IMR-90 (cell line): Measurements from ENCODE around the gene DCAF11. TPM values are rescaled to one million over a fixed set of nuclear protein-coding genes. Genes with fewer than 3 reads are reported as not detected.
A peak's percentile ranks its signal among the peaks of the same experiment; 100 is the strongest.

Experiments
- ATAC-seq: fragments of 200-7000 bp; cut with Tn5 transposase; 2 replicates; pipeline ENCODE4 v1.9.1; 2020; ENCODE audit warnings: low read depth, mild to moderate bottlenecking, moderate library complexity
- BruUV-seq: library from RNA; stranded (reverse); fragments of 400-500 nt; replicated peaks from 2 replicates; lab custom pipeline; 2021; lab: Mats Ljungman, UMichigan
- CTCF ChIA-PET: fragments of 300-600 bp; formaldehyde crosslinking; extraction: SDS; loops from one replicate; lab custom pipeline; 2021; ENCODE audit warnings: antibody characterized with exemption; lab: Yijun Ruan, JAX
- POLR2A ChIA-PET: fragments of 300-600 bp; sonication (Branson Sonifier 250); formaldehyde crosslinking; loops from one replicate; lab custom pipeline; 2022; ENCODE audit warnings: antibody characterized with exemption; ENCODE audit not compliant: unreplicated experiment; lab: Charles Lee
- DNase-seq: peaks from one replicate; pipeline ENCODE4 v3.0.0; 2013
- H2AFZ ChIP-seq: replicated peaks from 2 replicates; pipeline ENCODE3; 2013; ENCODE audit warnings: low read length, mild to moderate bottlenecking; ENCODE audit not compliant: poor library complexity
- H2AK5ac ChIP-seq: 2 replicates; pipeline ENCODE4 v1.6.1; 2013; ENCODE audit warnings: low read depth, low read length, inconsistent platforms
- H2AK9ac ChIP-seq: replicated peaks from 2 replicates; pipeline ENCODE3; 2013; ENCODE audit warnings: mild to moderate bottlenecking, low read depth, low read length, moderate library complexity; ENCODE audit not compliant: poor library complexity
- H2BK120ac ChIP-seq: 2 replicates; pipeline ENCODE4 v1.6.1; 2013; ENCODE audit warnings: low read depth, low read length, inconsistent platforms
- H2BK15ac ChIP-seq: 3 replicates; pipeline ENCODE4 v1.6.1; 2013; ENCODE audit warnings: low read depth, low read length, inconsistent platforms
- H2BK20ac ChIP-seq: 2 replicates; pipeline ENCODE4 v1.6.1; 2013; ENCODE audit warnings: low read depth, mild to moderate bottlenecking, inconsistent platforms, low read length, moderate library complexity
- H2BK5ac ChIP-seq: 2 replicates; pipeline ENCODE4 v1.6.1; 2013; ENCODE audit warnings: mild to moderate bottlenecking, low read depth, low read length, inconsistent platforms; ENCODE audit not compliant: poor library complexity, severe bottlenecking
- H3K14ac ChIP-seq: replicated peaks from 2 replicates; pipeline ENCODE4 v1.6.1; 2013; ENCODE audit warnings: low read depth, low read length, inconsistent platforms
- H3K18ac ChIP-seq: 2 replicates; pipeline ENCODE4 v1.6.1; 2013; ENCODE audit warnings: low read depth, low read length, control low read depth
- H3K23ac ChIP-seq: 2 replicates; pipeline ENCODE4 v1.6.1; 2013; ENCODE audit warnings: low read depth, low read length, inconsistent platforms
- H3K27ac ChIP-seq: 2 replicates; pipeline ENCODE4 v1.5.1; 2013; ENCODE audit warnings: mild to moderate bottlenecking, control low read depth, low read length; ENCODE audit not compliant: insufficient read depth
- H3K27me3 ChIP-seq: 2 replicates; pipeline ENCODE4 v1.6.1; 2013; ENCODE audit warnings: low read length; ENCODE audit not compliant: control insufficient read depth, insufficient read depth
- H3K36me3 ChIP-seq: 2 replicates; pipeline ENCODE4 v1.6.1; 2013; ENCODE audit warnings: low read length, mixed read lengths; ENCODE audit not compliant: control insufficient read depth, insufficient read depth
- H3K4ac ChIP-seq: 2 replicates; pipeline ENCODE4 v1.6.1; 2013; ENCODE audit warnings: low read depth, low read length, inconsistent platforms
- H3K4me1 ChIP-seq: 2 replicates; pipeline ENCODE4 v1.6.1; 2013; ENCODE audit warnings: low read length, mixed read lengths; ENCODE audit not compliant: control insufficient read depth, insufficient read depth
- H3K4me2 ChIP-seq: 2 replicates; pipeline ENCODE4 v1.6.1; 2013; ENCODE audit warnings: low read depth, mild to moderate bottlenecking, control low read depth, low read length, moderate library complexity
- H3K4me3 ChIP-seq: 2 replicates; pipeline ENCODE4 v1.5.1; 2013; ENCODE audit warnings: low read depth, mild to moderate bottlenecking, control low read depth, low read length, moderate library complexity; ENCODE audit not compliant: insufficient read depth
- H3K56ac ChIP-seq: 2 replicates; pipeline ENCODE4 v1.6.1; 2013; ENCODE audit warnings: low read length, inconsistent platforms; ENCODE audit not compliant: insufficient read depth; ENCODE audit errors: extremely low read depth
- H3K79me1 ChIP-seq, 2 experiments: 2 replicates each; pipeline ENCODE4 v1.6.1; 2013; ENCODE audit warnings: low read length in 2 of 2, inconsistent platforms in 1 of 2, low read depth in 1 of 2
- H3K9ac ChIP-seq: 2 replicates; pipeline ENCODE4 v1.6.1; 2013; ENCODE audit warnings: low read depth, low read length, control low read depth
- H3K9me1 ChIP-seq: 2 replicates; pipeline ENCODE4 v1.6.1; 2013; ENCODE audit warnings: low read length, inconsistent platforms; ENCODE audit not compliant: insufficient read depth
- H3K9me3 ChIP-seq: 2 replicates; pipeline ENCODE4 v1.6.1; 2013; ENCODE audit warnings: low read length; ENCODE audit not compliant: control insufficient read depth, insufficient read depth
- H4K20me1 ChIP-seq: 2 replicates; pipeline ENCODE4 v1.6.1; 2013; ENCODE audit warnings: low read length, inconsistent platforms; ENCODE audit not compliant: insufficient read depth
- H4K5ac ChIP-seq: 2 replicates; pipeline ENCODE4 v1.6.1; 2013; ENCODE audit warnings: mild to moderate bottlenecking, low read depth, low read length, control low read depth
- H4K8ac ChIP-seq, 2 experiments: 2 replicates each; pipeline ENCODE4 v1.6.1; 2013; ENCODE audit warnings: low read depth in 2 of 2, low read length in 2 of 2, control low read depth in 1 of 2, inconsistent platforms in 1 of 2
- H4K91ac ChIP-seq: 2 replicates; pipeline ENCODE4 v1.6.1; 2013; ENCODE audit warnings: low read depth, low read length, inconsistent platforms; ENCODE audit not compliant: insufficient read depth
- BHLHE40 ChIP-seq: fragments of 150-350 bp; IDR thresholded peaks from 2 replicates; pipeline ENCODE4 v1.6.1; 2016; ENCODE audit warnings: mild to moderate bottlenecking, low read depth, low read length
- CEBPB ChIP-seq: IDR thresholded peaks from 2 replicates; pipeline ENCODE4 v1.6.1; 2012; ENCODE audit warnings: low read depth, low read length, improper control_type of control experiment
- CHD1 ChIP-seq: IDR thresholded peaks from 2 replicates; pipeline ENCODE4 v1.6.1; 2012; ENCODE audit warnings: low read depth, low read length, improper control_type of control experiment
- FOS ChIP-seq: fragments of 150-350 bp; IDR thresholded peaks from 2 replicates; pipeline ENCODE4 v1.6.1; 2016; ENCODE audit warnings: low read depth, low read length
- MAFK ChIP-seq: IDR thresholded peaks from 2 replicates; pipeline ENCODE4 v1.6.1; 2012; ENCODE audit warnings: low read depth, low read length, improper control_type of control experiment
- MAZ ChIP-seq: IDR thresholded peaks from 2 replicates; pipeline ENCODE4 v1.6.1; 2012; ENCODE audit warnings: low read depth, mild to moderate bottlenecking, low read length, improper control_type of control experiment, moderate library complexity, borderline replicate concordance
- MXI1 ChIP-seq: IDR thresholded peaks from 2 replicates; pipeline ENCODE4 v1.6.1; 2012; ENCODE audit warnings: low read depth, mild to moderate bottlenecking, low read length, moderate library complexity, borderline replicate concordance
- NFE2L2 ChIP-seq: fragments of 150-350 bp; IDR thresholded peaks from 2 replicates; pipeline ENCODE4 v1.6.1; 2016; ENCODE audit warnings: low read depth, mild to moderate bottlenecking, low read length
- POLR2A ChIP-seq: IDR thresholded peaks from 2 replicates; pipeline ENCODE4 v1.6.1; 2012; ENCODE audit warnings: mild to moderate bottlenecking, low read depth, low read length
- RAD21 ChIP-seq: IDR thresholded peaks from 2 replicates; pipeline ENCODE4 v1.6.1; 2012; ENCODE audit warnings: low read length, improper control_type of control experiment
- RFX5 ChIP-seq: IDR thresholded peaks from 2 replicates; pipeline ENCODE4 v1.8.0; 2012; ENCODE audit warnings: low read depth, mild to moderate bottlenecking, low read length, moderate library complexity
- SMC3 ChIP-seq: fragments of 150-350 bp; IDR thresholded peaks from 2 replicates; pipeline ENCODE4 v1.6.1; 2016; ENCODE audit warnings: low read depth, mild to moderate bottlenecking, antibody characterized with exemption, low read length, moderate library complexity
- WGBS, 2 experiments: methylation state at CpG; one replicate each; pipeline versions ENCODE4 v1.1.5 to v1.1.7; 2013; ENCODE audit warnings: missing lambda C conversion rate in 2 of 2; ENCODE audit not compliant: insufficient read length in 1 of 2; ENCODE audit errors: extremely low coverage in 2 of 2; 5-methylcytosine and 5-hydroxymethylcytosine counted together
- dilution Hi-C: fragments of 300-500 bp; cut with HindIII; formaldehyde crosslinking; loops from one replicate; pipeline ENCODE4 v1.14.3; 2018; ENCODE audit warnings: low sequenced_read_pairs; ENCODE audit not compliant: unreplicated experiment
- in situ Hi-C: fragments of 300-500 bp; cut with MboI; formaldehyde crosslinking; loops from 3 replicates; pipeline ENCODE4 v1.14.3; 2019; ENCODE audit warnings: low sequenced_read_pairs, inconsistent platforms, mixed read lengths
- intact Hi-C: fragments of 100-400 bp; cut with micrococcal nuclease; formaldehyde crosslinking; loops from 2 replicates; pipeline ENCODE4 v1.10.0; 2022
- polyA plus RNA-seq, 3 experiments: library from polyadenylated mRNA; depleted of rRNA; stranded (reverse); fragments of >200 nt; gene quantifications; 2 replicates each; pipeline ENCODE4 v1.2.3, GENCODE V29; 2012; ENCODE audit warnings: low replicate concordance in 1 of 3
- total RNA-seq: library from RNA; depleted of rRNA; stranded (reverse); fragments of >200 nt; gene quantifications from 2 replicates; pipeline ENCODE4 v1.2.3, GENCODE V29; 2012
- TF ChIP-seq, protein P1 (sequence below): fragments of 150-350 bp; IDR thresholded peaks from 2 replicates; pipeline ENCODE4 v1.6.1; 2016; ENCODE audit warnings: low read depth, mild to moderate bottlenecking, low read length, moderate library complexity, borderline replicate concordance
- TF ChIP-seq, protein P2 (sequence below): fragments of 150-350 bp; IDR thresholded peaks from 2 replicates; pipeline ENCODE4 v1.6.1; 2017; ENCODE audit warnings: mild to moderate bottlenecking, antibody characterized with exemption, low read length, low read depth

DCAF11 gene
- total and polyA plus RNA-seq, 2 of the 4 experiments (the other 2 are of a cell fraction), result 21.0 to 52.0 TPM

GRCh38 chr14:24115422-24116127 lies 998 bp downstream of the DCAF11 start:
- Histone ChIP-seq H3K27me3 (no peaks in the 10 kb centered on the region), H4K5ac (peak overlapping the region; percentile 81), H2AK9ac (peak overlapping the region; percentile 79), H4K20me1 (no peaks in the 10 kb centered on the region), H4K91ac (peak overlapping the region; percentile 40), H3K79me1 (peaks cover 10 to 16% of the 10 kb centered on the region in 2 experiments; a peak in 2 of 4 replicates), H2AK5ac (no peak overlapping the region), H3K18ac (peak overlapping the region; percentile 49; the same call in 1 of the 2 replicates), H3K9ac (peak overlapping the region; percentile 54), H3K23ac (peak overlapping the region; percentile 33; the same call in 1 of the 2 replicates), H2BK15ac (peak overlapping the region; percentile 12; the same call in 1 of the 3 replicates), H2BK20ac (no peak overlapping the region), H3K27ac (peak overlapping the region; percentile 20; the same call in 1 of the 2 replicates), H3K36me3 (peaks cover 18% of the 10 kb centered on the region), H3K9me1 (peaks cover 8% of the 10 kb centered on the region; the same call in 1 of the 2 replicates), H4K8ac (peak overlapping the region; percentile 35 to 86; a peak in 3 of 4 replicates), H2BK120ac (peak overlapping the region; percentile 36; the same call in 1 of the 2 replicates), H3K4me1 (peaks cover 3% of the 10 kb centered on the region; the same call in 1 of the 2 replicates), H3K56ac (peak overlapping the region; percentile 38; the same call in 1 of the 2 replicates), H2AFZ (peak overlapping the region; percentile 94), H3K14ac (peak overlapping the region; percentile 62), H2BK5ac (peak overlapping the region; percentile 28), H3K4me3 (peak overlapping the region; percentile 74), H3K9me3 (no peaks in the 10 kb centered on the region), H3K4ac (peak overlapping the region; percentile 86), H3K4me2 (peak overlapping the region; percentile 89)
- dilution Hi-C loops (no loop called here), in situ Hi-C loops (no loop called here), intact Hi-C loops (loop anchor here (2.0 kb wide), 1 partner anchor 25 kb away; the partner anchor contains the start of gene EMC9)
- ATAC-seq, result no peak
- CTCF ChIA-PET, result interaction anchor here (0.5 kb wide), 1 partner anchor 181 kb away, joined by 3 read pairs; no protein-coding TSS in a partner anchor
- TSS peak; percentile 44 for BruUV-seq
- DNase-seq, result no peak
- WGBS, 2 experiments, result 0% methylated on average over 2 of the region's 14 CpGs; no CpG with 5 or more reads in 1 of the 2 experiments
- POLR2A ChIA-PET, result no interaction called here
- TF ChIP-seq CEBPB (no peak), NFE2L2 (no peak), MXI1 (no peak), MAZ (no peak), SMC3 (no peak), CHD1 (no peak), RFX5 (no peak), POLR2A (no peak), MAFK (no peak), BHLHE40 (no peak), FOS (no peak), RAD21 (no peak)
- TF ChIP-seq, protein P1, sequence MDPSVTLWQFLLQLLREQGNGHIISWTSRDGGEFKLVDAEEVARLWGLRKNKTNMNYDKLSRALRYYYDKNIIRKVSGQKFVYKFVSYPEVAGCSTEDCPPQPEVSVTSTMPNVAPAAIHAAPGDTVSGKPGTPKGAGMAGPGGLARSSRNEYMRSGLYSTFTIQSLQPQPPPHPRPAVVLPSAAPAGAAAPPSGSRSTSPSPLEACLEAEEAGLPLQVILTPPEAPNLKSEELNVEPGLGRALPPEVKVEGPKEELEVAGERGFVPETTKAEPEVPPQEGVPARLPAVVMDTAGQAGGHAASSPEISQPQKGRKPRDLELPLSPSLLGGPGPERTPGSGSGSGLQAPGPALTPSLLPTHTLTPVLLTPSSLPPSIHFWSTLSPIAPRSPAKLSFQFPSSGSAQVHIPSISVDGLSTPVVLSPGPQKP, result no peak
- TF ChIP-seq, protein P2, sequence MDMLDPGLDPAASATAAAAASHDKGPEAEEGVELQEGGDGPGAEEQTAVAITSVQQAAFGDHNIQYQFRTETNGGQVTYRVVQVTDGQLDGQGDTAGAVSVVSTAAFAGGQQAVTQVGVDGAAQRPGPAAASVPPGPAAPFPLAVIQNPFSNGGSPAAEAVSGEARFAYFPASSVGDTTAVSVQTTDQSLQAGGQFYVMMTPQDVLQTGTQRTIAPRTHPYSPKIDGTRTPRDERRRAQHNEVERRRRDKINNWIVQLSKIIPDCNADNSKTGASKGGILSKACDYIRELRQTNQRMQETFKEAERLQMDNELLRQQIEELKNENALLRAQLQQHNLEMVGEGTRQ, result no peak
